HG02852 (cell line): ENCODE data around the gene DMD.
"Not testable (repeated sequence)": the region's sequence is repeated elsewhere in the genome, so short reads cannot be mapped to it uniquely, and the experiment has no call there.

Source experiments
- ATAC-seq: cut with Tn5 transposase; IDR thresholded peaks from one replicate; pipeline ENCODE4 v1.9.1; 2021; ENCODE audit warnings: mild to moderate bottlenecking, moderate library complexity; ENCODE audit not compliant: unreplicated experiment

Gene DMD

GRCh38 chrX:32087663-32088062 lies 1123.7 kb downstream of the DMD start:
- no peak for ATAC-seq

GRCh38 chrX:32084757-32085156 lies 1126.6 kb downstream of the DMD start:
- ATAC-seq, result no peak

GRCh38 chrX:32048285-32048684 lies 1163.1 kb downstream of the DMD start:
- no peak for ATAC-seq

GRCh38 chrX:32045149-32045548 lies 1166.2 kb downstream of the DMD start:
- ATAC-seq, result no peak

- no peak for ATAC-seq
Observed at GRCh38 chrX:32041181-32041580, 1170.2 kb downstream of the DMD start.

DNA sequence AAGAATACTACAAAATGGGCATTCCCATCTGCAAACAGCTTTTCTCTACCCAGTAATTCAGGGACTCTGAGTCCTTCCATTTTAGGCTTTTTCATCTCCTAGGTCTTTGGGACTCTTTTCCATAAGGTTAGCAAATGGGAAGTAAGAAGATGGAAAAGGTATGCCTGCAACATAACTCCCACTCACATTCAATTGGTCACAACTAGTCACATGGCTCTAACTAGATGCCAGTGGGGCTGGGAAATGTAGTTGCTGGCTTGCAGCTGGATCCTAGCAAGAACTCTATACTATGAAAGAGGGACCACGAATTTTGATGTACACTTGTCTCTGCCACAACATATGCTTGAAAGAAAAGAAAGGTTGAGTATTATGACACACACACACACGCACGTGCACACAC lies 1184.6 kb downstream of the DMD start:
- no peak for ATAC-seq

- ATAC-seq, result no peak
Observed at GRCh38 chrX:32024072-32024471, 1187.3 kb downstream of the DMD start.

- ATAC-seq, result no peak
Observed at GRCh38 chrX:32016195-32016594, 1195.2 kb downstream of the DMD start.

DNA sequence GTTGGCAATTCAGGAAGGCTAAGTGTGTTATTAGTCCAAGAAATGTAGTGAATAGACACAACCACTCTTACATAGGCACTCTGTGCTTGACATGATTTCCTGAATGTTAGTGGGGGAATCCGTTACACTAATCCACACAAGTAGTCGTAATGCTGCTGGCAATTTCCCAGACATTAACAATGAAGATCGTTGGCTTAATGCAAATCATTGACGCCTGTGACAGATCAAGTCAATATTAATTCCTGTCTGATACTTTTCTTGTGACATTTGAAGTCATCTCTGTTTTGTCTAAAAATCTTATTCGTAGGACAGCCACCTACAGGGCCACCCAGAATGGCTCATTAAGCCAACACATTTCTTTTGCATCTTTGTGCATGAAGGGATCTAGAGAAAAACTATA lies 1200.4 kb downstream of the DMD start:
- ATAC-seq, result no peak

DNA sequence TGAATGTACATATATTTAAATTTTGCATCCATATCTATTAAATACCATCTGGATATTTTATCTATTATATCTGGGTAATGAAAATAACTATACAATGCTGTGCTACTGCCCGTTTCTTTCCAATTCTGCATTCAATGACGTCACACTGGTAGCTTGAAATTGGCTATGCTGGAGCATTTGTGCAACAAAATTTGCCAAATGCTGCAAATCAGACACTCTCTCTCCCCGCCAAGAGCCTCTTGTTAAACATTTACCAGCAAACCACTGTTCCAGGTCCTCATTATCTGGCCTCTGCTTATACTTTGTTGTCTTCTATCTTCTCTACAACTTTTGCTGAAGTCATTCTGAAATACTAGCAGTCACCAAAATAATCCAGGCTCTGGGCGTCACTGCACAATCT lies 1201.1 kb downstream of the DMD start:
- no peak for ATAC-seq

DNA sequence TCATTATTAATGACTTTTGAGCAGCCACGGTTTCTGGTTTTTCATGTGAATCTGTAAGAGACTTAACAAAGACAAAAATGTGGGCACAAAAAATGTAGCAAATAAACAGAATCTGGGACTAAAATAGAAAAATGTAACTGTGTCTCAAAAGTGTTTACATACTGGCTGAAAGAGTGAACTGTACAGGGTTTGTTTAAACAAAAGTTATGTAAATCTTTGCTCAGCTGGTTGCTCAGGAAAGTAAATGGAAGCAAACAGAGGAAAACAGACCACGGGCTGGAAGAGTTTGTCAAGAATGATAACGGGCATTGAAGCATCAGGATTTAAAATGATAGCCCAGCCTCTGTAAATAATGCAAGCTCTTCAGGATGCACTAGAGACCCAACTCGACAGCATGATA lies 1217.7 kb downstream of the DMD start:
- no peak for ATAC-seq

- no peak for ATAC-seq
Observed at GRCh38 chrX:31988975-31989374, 1222.4 kb downstream of the DMD start.

- no peak for ATAC-seq
Observed at GRCh38 chrX:31981546-31982062, 1229.7 kb downstream of the DMD start.

DNA sequence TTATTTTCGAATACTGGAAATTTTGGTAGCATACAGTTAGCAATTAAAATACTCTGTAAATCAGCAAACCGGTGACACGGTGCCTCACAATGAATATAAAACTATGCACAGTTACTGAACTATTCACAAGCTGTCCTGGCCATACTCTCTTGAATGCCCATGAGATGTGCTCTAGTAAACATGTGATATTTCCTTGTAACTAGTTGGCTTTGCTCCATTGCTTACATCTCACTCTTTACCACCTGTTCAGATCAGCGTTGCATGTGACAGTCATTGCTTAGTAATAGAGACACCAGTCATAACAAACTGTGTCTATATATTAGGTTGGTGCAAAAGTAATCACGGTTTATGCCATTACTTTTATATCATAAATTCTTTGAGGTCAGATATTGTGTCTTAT lies 1241.6 kb downstream of the DMD start:
- no peak for ATAC-seq

DNA sequence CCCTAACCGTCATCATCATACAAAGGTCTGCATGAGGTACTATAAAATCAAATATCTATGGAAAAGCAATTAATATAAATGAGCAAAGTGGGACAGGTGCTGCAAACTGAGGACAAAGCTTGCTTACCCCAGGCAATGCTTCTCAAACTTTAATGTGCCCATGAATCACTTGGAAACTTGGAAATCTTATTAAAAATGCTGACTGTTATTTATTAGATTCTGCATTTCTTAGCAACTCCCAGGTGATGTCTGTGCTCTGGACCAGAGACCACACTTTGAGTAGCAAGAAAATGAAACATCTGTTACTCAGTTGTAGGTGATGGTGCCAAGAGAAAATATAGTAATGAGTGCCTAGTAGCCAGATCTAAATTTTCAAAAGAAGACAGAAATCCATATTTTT lies 1249.1 kb downstream of the DMD start:
- ATAC-seq, result no peak

DNA sequence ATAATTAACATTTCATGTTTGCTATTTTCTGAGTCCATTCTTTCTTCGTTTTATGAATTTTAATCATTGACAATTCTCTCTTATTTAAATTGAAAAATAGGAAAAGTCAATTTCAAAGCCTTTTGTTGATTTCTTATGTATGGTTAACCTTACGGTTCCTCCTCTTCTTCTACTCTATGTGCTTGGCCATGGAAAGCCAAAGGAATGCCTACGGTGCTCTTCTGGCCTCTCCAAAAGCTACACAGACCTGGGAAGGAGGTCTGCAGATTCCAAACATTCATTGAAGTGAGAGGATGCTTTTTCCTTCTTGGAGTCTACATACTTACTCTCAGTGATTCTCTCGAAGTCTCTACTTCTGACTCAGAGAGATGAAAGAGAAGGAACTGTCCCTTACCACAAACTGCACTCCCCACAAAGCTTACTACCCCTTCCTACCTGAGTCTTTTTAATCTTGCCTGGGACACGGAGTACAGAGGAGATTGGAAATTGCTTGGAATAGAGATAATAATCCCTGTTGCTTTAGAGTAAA lies 1276.4 kb downstream of the DMD start:
- ATAC-seq, result no peak

GRCh38 chrX:31934015-31934414 lies 1277.3 kb downstream of the DMD start:
- ATAC-seq, result no peak

- ATAC-seq, result no peak
Observed at GRCh38 chrX:31932769-31933168, 1278.6 kb downstream of the DMD start.

GRCh38 chrX:31932320-31932719 lies 1279.0 kb downstream of the DMD start:
- ATAC-seq, result not testable (repeated sequence)

- no peak for ATAC-seq
Observed at GRCh38 chrX:31931225-31931624, 1280.1 kb downstream of the DMD start.

GRCh38 chrX:31929366-31929765 lies 1282.0 kb downstream of the DMD start:
- no peak for ATAC-seq

DNA sequence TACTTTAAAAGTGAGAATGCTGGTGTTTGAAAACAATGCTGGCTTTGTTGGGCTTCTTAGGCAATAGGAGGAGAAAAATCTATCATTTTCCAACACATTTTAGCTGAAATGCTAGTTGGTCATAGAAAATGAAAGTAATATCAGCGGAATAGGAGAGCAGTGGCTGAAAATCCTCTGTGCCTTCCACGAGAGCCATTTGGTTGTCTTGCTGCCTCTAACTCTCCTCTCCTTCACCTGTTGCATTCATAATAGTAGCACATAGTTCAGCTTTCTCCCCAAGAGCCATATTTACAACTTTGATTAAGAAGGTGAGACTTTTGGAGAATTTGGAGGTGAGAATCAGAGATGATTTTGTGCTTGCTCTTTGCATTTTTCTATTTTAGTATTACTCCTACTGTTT lies 1290.1 kb downstream of the DMD start:
- ATAC-seq, result no peak

- ATAC-seq, result no peak
Observed at GRCh38 chrX:31909850-31910572, 1301.3 kb downstream of the DMD start.
